ENCODE data around the gene GFOD1. TPM values are rescaled to one million over a fixed set of nuclear protein-coding genes. Genes with fewer than 3 reads are reported as not detected.

The GFOD1 gene, protein sequence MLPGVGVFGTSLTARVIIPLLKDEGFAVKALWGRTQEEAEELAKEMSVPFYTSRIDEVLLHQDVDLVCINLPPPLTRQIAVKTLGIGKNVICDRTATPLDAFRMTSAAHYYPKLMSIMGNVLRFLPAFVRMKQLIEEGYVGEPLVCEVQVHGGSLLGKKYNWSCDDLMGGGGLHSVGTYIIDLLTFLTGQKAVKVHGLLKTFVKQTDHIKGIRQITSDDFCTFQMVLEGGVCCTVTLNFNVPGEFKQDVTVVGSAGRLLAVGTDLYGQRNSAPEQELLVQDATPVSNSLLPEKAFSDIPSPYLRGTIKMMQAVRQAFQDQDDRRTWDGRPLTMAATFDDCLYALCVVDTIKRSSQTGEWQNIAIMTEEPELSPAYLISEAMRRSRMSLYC
- 22.8 TPM for total RNA-seq

DNA sequence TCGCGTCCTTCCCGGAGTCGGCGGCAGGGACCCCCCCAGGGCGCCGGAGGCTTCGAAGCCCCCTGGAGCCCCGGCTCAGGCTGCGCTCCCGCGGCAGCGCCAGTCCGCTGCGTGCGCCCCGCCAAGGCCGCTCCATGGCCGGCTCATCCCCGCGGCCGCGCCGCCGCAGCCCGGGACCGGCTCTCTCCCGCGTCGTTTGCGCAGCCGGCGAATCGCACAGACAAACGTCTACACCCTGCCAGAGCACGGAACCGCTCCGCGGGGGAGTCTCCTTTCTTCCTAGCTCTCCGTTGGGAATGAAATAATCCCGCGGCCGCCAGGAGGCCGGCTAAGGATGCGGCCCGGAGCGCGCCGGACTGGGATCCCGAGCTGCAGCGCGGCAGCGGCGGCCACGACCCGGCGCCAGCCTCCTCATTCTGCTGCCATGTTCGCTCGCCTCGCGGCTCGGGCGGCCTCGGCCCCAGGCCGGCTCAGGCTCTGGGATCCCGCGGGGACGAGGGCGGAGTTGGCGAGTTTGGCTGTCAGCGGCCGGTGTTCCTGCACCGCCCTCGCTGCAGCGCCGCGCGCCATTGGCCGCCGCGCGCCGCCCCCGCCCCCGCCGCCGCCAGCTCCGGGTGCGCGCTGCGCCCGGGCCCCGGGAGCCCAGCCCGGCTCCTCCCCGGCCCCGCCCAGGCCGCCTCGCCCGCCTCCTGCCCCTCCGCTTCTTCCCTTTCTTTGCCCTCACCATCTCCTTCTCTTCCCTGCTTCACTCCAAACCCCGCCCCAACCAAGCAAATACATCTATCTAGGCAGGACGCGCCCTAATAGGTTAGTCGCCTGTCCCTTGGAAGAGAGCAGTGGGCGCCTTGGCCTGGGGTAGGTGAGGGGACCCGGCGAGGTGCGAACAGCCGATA is at the start of gene GFOD1:
GFOD1 (minus strand) TSS at position 479 of the 893 bp plus-strand sequence. CDS start 710 bp downstream, outside the sequence.
- ATAC-seq, result peak; percentile 84

DNA sequence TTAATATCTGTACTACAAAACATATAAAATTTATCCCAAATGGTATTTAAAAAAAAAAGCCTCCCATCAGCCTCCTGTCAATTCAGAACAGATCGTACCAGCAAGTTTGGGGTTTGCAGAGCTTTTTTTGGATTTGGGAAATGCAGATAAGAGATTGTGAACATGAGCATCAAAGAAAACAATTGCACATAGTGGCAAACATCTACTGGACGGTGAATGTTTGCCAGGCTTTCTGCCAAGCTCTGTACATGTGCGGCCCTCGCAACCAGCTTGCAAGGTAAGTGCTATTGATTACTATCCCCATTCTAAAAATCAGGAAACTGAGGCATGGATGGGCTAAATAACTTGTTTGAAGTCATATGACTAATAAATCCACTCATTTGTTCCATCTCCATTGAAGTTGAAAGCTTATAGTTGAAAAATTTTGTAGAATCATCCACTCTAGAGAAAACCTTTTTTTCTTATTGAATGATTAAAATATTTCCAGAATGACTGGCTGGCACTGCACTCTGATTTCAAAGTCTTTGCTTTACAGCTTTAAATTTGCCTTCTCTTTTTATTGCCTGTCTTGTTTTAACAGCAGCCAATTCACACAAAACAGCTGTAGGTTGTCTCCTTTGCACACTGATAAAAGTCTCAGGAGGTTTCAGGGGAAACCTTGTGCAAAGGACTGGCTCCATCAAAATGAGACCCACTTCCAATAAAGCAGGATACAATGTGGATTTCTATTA is 49.6 kb upstream of the GFOD1 start:
- ATAC-seq, result no peak

DNA sequence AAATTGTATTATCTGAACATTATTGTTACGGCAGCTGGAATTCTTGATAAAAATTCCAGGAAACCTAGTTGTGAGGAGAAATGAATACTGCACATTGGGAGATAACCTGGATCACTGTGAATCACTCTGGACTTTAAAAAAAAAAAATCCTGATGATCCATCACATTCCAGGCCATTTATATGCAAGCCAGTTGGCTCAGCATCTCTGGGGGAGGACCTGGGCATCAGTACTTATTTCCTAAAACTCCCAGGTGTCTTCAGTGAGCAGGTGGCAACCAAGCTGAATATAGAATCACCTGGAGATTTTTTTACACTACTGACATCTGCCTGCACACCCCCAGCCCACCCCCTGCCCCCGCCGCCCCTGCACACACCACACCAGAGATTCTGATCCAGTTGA is 47.9 kb upstream of the GFOD1 start:
- no peak for ATAC-seq

DNA sequence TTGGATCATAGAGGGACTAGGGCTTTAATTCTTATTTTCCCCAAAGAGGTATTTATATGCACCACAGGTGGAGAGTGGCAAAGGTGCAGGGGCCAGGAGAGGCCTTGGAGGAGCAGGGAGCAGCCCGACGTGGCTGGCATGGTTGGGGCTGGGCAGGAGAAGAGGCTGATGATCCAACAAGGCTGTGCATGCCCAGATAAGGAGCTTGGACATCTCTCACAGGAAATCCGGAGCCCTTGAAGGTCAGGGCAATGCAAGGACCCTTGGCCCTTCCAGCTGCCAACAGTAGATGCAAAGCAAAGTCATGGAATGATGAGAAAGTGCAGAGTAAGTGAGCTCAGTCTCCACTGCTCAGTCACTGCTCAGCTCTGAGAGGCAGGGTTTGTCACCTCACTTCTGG is 47.1 kb upstream of the GFOD1 start:
- ATAC-seq, result no peak

DNA sequence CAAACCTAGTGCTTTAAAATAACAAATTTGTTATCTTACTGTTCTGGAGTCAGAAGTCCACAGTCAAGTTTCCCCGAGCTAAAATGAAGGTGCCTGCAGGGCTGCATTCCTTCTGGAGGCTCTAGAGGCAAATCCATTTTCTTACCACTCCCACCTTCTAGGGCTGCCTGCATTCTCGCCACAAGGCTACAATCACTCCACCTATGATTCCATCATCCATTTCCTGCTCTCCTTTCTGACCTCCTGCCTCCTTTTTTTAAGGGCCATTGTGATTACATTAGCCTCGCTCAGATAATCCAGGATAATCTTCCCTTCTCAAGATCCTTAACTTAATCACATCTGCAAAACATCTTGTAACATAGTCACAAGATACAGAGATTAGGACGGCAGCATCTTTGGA is 44.6 kb upstream of the GFOD1 start:
- no peak for ATAC-seq

DNA sequence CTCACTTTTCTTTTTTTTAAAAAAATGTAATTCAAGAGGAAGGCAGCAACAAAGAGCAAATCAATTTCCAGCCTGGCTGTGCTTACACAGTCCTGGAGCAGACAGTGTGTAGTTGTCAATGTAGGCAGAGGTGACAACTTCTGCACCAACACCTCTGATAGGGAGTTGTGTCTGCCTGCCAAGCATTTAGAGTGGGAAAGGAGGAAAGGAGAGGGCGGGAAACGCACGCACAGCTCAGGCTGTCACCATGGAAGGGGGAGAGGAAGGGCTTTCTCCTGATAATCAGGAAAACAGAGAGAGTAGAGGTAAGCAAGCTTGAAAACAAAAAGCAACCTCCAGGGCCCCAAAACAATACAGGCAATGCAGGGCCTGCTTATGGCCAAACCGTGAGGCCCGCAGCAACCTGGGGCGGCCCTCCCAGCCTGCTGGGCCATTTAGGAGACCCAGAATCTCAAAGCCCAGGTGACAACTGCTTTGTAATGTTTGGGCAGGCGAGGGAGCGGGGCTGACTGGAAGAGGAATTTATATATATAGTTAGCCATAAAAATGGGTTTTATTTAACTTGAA is 41.5 kb upstream of the GFOD1 start:
- ATAC-seq, result no peak

DNA sequence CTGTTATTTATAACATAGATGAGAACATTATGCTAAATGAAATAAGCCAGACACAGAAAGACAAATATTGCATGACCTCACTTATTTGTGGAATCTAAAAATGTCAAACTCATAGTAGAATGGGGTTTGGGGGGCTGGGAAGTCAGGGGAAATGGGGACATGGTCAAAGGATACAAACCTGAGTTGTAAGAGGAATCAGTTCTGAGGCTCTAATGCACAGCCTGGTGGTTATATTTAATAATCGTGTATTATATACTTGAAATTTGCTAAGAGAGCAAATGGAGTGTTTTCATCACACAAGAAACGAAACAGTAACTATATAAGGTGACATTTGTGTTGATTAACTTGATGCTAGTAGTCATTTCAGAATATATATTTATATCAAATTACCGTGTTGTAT is 40.8 kb upstream of the GFOD1 start:
- ATAC-seq, result no peak

DNA sequence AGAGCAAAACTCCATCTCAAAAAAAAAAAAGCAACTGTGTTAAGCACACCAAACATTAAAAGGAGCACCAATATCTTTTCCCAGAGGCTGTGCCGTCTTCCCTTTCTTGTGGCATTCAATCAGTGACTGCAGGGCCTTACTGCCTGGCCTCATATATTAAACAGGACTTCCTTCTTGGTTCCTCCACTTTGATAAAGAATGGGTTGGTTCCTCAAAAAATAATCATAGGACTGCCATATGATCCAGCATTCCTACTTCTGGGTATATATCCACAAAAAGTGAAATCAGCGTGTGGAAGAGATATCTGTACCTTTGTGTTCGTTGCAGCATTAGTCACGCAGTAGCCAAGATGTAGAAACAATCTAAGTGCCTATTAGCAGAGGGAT is 40.3 kb upstream of the GFOD1 start:
- no peak for ATAC-seq

DNA sequence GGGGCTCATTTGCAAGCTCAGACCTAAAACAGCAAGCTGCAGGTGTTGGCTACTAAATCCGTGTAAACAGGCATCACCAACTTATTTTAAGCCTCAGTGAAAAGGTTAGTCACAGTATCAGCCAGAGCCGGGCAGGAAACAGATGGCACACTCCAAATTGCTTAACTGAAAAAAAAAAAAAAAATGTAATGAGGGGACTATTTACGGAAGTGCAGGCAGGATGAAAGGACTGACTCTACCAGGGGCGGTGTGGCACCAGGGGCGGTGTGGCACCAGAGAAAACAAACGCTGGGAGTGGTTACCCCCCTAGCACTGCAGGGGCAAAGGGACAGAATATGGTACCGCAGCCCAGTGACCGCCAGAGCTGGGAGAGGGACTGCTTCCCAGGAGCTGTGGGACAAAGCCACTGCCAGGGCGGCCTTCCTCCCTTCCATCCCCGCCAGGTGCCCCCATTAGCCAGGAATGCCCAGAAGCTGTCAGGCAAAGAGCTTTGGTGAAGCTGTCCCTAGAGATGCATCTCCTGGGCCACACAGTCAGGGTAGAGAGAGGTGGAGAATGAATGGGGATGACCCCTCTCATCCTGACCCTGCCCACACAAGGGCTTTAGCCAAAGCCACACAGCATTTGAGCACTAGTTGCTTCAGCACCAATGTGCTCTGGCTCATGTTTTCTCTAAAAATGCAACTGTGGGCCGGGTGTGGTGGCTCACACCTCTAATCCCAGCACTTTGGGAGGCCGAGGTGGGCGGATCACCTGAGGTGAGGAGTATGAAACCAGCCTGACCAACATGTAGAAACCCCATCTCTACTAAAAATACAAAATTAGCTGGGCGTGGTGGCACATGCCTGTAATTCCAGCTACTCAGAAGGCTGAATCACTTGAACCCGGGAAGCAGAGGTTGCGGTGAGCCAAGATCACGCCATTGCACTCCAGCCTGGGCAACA is 39.6 kb upstream of the GFOD1 start:
- ATAC-seq, result peak; percentile 72

DNA sequence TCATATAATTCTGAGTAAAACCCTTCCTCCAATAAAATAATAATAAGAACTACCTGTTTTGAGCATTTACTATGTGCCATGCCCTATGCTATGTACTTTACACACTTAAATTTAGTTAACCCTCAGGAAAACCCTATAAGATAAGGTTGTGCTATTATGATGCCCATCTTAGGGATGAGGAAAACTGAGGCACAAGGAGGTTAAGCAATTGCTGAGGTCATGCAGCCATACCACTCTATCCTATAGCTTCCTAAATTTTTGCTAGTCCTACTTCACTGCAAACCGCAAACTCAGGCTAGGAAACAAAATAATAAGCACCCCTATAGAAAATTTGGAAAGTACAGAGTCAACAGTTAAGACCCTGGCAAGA is 38.9 kb upstream of the GFOD1 start:
- no peak for ATAC-seq

DNA sequence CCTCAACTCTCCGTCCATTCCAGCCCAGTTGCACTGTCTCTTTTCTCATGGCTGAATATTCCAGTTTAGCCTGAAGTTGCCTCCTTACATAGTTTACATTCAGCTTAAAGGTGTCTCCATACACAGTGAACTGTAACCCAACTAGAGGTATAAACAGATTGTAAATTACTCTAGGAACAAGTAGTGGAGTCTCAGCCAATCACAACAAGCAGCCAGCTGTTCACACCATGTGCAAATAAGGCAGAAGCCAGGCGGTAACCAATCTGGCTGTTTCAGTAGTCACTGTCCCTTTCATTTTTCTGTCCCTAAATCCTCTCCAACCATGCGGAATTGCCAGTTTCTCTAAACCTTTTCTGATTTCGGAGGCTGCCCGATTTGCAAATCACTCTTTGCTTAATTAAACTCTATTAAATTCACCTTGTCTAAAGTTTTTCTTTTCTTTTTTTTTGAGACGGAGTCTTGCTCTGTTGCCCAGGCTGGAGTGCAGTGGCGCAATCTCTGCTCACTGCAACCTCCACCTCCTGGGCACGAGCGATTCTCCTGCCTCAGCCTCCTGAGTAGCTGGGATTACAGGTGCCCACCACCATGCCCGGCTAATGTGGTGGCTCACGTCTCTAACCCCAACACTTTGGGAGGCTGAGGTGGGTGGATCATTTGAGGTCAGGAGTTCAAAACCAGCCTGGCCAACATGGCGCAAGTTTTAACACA is 37.6 kb upstream of the GFOD1 start:
- ATAC-seq, result no peak

DNA sequence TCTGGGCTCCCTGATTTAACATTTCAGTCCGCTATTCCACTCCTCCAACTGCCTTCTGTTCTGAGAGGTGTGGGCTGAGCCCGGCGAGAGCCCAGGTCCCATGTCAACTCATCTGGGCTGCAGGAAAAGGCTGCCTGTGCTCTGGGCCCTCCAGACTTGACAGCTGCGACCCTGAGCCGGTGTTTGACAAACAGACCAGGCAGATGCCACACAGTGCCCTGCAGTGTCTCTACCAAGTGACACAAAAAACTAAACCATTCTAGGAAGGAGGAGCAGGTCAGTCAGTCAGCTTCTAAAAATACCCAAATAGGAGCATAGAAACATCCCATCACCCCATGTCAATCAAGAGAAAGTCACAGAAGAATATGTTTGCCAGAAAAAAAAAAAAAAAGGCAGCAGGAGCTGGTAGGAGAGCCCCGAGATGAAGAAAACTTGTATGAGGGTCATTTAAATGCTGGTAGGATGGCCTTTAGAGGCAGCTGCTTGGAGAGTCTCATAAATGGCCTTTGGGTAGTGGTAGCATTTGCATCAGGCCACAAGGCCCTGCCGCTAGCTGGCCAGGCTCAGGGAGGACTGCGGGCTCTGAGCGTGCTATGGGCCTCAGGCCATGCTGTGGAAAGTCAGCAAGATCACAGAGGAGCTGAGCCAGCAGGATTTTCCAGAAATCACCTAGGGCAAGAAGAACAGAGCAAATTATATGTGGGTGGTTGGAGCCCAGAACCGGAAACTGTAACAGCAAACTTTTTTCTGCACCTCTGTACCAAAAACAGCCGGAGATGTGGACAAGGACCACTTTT is 36.6 kb upstream of the GFOD1 start:
- ATAC-seq, result no peak

DNA sequence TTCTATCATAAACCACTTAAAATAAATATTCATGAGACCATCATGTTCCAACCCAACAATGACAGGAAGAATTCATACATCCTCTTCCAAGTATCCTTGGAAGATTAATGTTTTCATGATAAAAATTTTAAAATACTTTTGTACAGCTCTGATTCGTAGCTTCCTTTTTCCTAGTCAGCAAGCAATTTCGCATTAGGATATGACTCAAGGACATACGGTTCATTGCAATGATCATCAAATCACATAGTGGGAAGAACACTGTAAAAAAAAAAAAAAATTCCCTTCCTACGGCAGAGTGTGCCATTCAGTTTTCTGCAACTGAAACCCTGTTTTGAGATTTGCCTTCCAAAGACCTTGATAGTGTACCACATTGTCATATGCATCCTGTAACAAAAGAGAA is 35.3 kb upstream of the GFOD1 start:
- peak; percentile 30 for ATAC-seq

DNA sequence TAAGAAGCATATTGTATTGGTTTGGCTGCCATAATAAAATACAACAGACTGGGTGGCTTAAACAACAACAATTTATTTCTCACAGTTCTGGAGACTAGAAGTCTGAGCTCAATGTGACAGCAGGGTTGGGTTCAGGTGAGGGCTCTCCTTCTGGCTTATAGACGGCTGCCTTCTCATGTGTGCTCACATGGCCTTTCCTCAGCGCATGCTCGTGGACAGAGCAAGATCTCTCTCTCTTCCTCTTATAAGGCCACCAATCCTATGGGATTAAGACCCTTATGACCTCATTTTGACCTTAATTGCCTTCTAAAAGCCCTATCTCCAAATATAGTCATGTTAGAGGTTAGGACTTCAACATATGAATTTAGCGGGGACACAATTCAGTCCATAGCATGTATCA is 32.4 kb upstream of the GFOD1 start:
- no peak for ATAC-seq

DNA sequence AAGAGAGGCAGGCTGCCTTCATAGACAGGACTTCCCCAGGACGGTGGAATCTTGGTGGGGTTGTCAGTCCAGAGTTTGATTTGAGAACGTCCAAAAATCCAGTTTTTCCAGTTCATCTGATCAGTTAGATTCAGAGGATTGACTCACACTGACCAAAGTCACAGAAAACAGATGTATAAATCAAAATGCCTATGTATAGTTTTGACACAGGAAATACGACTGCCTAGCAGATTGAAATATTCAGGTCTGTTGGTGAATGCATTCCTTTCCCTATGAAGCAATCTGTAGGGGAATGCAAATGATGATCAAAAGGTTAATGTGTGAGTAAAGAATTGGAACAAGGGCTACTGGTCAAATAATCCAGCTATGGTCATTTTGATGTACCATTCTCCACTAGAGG is 29.7 kb upstream of the GFOD1 start:
- no peak for ATAC-seq

DNA sequence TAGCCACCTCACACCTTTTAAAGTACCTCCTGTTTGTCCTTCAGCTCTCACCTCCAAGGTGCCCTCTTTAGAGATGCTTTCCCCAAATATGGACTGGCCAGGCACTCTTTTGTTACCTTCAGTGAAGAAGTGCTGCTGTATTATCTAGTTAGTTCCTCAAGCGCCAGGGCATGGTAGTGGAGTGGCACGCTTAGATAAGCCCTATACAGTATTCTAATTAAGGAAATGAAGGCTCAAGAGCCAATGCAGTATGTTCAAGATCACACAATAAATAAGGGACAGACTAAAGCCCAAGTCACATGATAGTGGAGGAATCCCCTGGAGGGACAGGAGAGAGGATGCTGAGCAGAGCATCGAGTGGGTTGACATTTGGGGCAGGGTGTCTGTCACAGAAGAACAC is 28.5 kb upstream of the GFOD1 start:
- ATAC-seq, result no peak

DNA sequence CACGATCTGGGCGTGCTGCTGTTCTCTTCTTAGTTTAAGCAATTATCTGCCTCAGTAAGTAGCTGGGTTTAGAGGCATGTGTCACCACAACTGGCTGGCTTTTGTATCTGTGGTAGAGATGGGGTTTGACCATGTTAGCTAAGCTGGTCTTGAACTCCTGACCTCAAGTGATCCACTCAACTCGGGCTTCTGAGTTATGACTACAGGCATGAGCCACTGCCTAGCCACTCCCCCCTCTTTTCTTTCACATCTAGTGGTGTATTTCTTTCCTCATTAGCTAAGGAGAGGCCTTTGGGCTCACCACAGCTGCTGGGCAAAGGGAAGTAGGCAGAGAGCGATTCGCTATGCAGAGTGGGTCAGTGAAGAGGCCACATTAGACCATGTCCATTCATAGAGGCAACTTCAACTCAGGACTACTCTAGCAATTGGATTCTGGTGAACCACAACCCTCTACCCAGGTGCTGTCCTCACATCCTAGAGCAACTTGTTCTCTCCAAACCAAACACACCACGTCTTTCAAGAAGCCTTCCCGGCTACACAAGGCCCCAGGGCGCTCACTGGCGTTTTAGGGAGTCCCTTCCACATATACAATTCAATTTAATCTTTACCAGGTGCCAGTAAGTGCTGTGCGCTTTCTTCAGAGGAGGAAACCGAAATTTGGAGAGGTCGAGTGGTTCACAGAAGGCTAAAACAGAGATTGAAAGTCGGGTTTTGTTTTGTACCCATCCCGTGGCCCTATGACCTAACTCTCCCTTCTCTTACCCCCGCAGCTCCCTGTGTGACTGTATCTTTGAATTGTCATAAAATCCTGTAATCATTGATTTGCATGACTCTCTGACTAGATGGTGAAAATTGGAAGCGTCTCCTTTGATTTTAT is 26.5 kb upstream of the GFOD1 start:
- peak; percentile 35 for ATAC-seq

DNA sequence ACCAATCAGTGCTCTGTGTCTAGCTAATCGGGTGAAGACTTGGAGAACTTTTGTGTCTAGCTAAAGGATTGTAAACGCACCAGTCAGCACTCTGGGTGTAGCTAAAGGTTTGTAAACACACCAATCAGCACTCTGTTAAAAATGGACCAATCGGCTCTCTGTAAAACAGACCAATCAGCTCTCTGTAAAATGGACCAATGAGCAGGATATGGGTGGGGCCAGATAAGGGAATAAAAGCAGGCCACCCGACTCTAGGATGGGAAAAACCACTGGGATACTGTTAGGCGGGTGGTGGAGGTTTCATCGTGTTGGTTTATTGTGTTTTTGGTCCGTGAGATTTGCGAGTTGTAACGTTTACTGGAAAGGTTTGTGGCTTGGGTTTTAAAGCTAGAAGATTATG is 25.5 kb upstream of the GFOD1 start:
- no peak for ATAC-seq
